SU-DHL-6 (cell line): Measurements from ENCODE around the gene TRIM24.

Source experiments
- H2AFZ ChIP-seq: fragments of 200-600 bp; sonication (generic); 2 replicates; pipeline ENCODE4 v1.6.1; 2014; ENCODE audit warnings: low read depth, mild to moderate bottlenecking, moderate library complexity, mixed read lengths, antibody characterized with exemption, low read length; ENCODE audit not compliant: severe bottlenecking
- H3F3A ChIP-seq: fragments of 200-600 bp; shearing (Covaris generic); 2 replicates; pipeline ENCODE4 v1.6.0; 2016; ENCODE audit warnings: antibody characterized with exemption, mild to moderate bottlenecking; ENCODE audit not compliant: insufficient read depth
- H3K27ac ChIP-seq: fragments of 200-600 bp; sonication (generic); 2 replicates; pipeline ENCODE4 v1.5.1; 2016; ENCODE audit warnings: low read depth, mild to moderate bottlenecking, low read length, moderate library complexity, mixed read lengths
- H3K27me3 ChIP-seq: fragments of 200-600 bp; sonication (generic), shearing (Covaris generic); 2 replicates; pipeline ENCODE4 v1.6.0; 2014; ENCODE audit warnings: mild to moderate bottlenecking, low read length
- H3K36me3 ChIP-seq: fragments of 200-600 bp; sonication (generic); 2 replicates; pipeline ENCODE4 v1.6.1; 2014; ENCODE audit warnings: mild to moderate bottlenecking, low read length, mixed read lengths
- H3K4me2 ChIP-seq: fragments of 300-600, 200-600 bp; shearing (Covaris generic), sonication (generic); 2 replicates; pipeline ENCODE4 v1.6.0; 2014; ENCODE audit warnings: low read length, low read depth, mild to moderate bottlenecking; ENCODE audit not compliant: poor library complexity, severe bottlenecking
- H3K4me3 ChIP-seq: fragments of 200-600 bp; sonication (generic); 2 replicates; pipeline ENCODE4 v1.5.1; 2014; ENCODE audit warnings: antibody characterized with exemption, low read length, mild to moderate bottlenecking, mixed read lengths; ENCODE audit not compliant: insufficient read depth, poor library complexity, severe bottlenecking
- H3K79me2 ChIP-seq: fragments of 200-600 bp; sonication (generic); 2 replicates; pipeline ENCODE4 v1.6.1; 2014; ENCODE audit warnings: mild to moderate bottlenecking, low read length, moderate library complexity; ENCODE audit not compliant: insufficient read depth
- H3K9ac ChIP-seq: fragments of 200-600 bp; sonication (generic); 2 replicates; pipeline ENCODE4 v1.7.0; 2014; ENCODE audit warnings: mild to moderate bottlenecking, low read length
- H3K9me2 ChIP-seq: fragments of 200-600 bp; sonication (generic); replicated peaks from 2 replicates; pipeline ENCODE4 v1.6.1; 2014; ENCODE audit warnings: low read length; ENCODE audit not compliant: insufficient read depth
- H3K9me3 ChIP-seq: fragments of 200-600 bp; sonication (generic); 2 replicates; pipeline ENCODE4 v1.6.1; 2014; ENCODE audit warnings: low read length, mixed read lengths; ENCODE audit not compliant: insufficient read depth
- H4K20me1 ChIP-seq: fragments of 200-600 bp; sonication (generic); 2 replicates; pipeline ENCODE4 v1.6.1; 2014; ENCODE audit warnings: low read depth, mild to moderate bottlenecking, antibody characterized with exemption, low read length, moderate library complexity, mixed read lengths
- EZH2phosphoT487 ChIP-seq: fragments of 200-600 bp; sonication (generic), shearing (Covaris generic); conservative IDR thresholded peaks from 2 replicates; pipeline ENCODE4 v1.6.1; 2018; ENCODE audit warnings: mild to moderate bottlenecking, antibody characterized with exemption, low read length, moderate library complexity, mixed read lengths
- TF ChIP-seq, protein P1 (sequence below): fragments of 200-600 bp; sonication (generic); IDR thresholded peaks from one replicate; pipeline ENCODE4 v1.5.1; 2017; ENCODE audit warnings: antibody characterized with exemption, mild to moderate bottlenecking, low read length, moderate library complexity; ENCODE audit not compliant: insufficient read depth, poor library complexity, severe bottlenecking

Gene TRIM24

GRCh38 chr7:138512092-138512858, 52.2 kb downstream of the TRIM24 start:
- Histone ChIP-seq H3K36me3 (peaks cover 18% of the 10 kb centered on the region), H4K20me1 (no peaks in the 10 kb centered on the region), H3K4me2 (no peak overlapping the region), H3K27ac (no peak overlapping the region), H3K4me3 (no peak overlapping the region), H3K79me2 (peaks cover 7% of the 10 kb centered on the region; the same call in 1 of the 2 replicates), H3F3A (0 out of 2 replicates have a peak, but pooled peaks cover 5% of the 10 kb centered on the region), H2AFZ (no peak overlapping the region), H3K27me3 (no peaks in the 10 kb centered on the region), H3K9me3 (peaks cover 12% of the 10 kb centered on the region; the same call in 1 of the 2 replicates), H3K9ac (no peak overlapping the region), H3K9me2 (no peaks in the 10 kb centered on the region)
- TF ChIP-seq, protein P1, sequence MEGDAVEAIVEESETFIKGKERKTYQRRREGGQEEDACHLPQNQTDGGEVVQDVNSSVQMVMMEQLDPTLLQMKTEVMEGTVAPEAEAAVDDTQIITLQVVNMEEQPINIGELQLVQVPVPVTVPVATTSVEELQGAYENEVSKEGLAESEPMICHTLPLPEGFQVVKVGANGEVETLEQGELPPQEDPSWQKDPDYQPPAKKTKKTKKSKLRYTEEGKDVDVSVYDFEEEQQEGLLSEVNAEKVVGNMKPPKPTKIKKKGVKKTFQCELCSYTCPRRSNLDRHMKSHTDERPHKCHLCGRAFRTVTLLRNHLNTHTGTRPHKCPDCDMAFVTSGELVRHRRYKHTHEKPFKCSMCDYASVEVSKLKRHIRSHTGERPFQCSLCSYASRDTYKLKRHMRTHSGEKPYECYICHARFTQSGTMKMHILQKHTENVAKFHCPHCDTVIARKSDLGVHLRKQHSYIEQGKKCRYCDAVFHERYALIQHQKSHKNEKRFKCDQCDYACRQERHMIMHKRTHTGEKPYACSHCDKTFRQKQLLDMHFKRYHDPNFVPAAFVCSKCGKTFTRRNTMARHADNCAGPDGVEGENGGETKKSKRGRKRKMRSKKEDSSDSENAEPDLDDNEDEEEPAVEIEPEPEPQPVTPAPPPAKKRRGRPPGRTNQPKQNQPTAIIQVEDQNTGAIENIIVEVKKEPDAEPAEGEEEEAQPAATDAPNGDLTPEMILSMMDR: no peak
- no peak for TF ChIP-seq EZH2phosphoT487

DNA sequence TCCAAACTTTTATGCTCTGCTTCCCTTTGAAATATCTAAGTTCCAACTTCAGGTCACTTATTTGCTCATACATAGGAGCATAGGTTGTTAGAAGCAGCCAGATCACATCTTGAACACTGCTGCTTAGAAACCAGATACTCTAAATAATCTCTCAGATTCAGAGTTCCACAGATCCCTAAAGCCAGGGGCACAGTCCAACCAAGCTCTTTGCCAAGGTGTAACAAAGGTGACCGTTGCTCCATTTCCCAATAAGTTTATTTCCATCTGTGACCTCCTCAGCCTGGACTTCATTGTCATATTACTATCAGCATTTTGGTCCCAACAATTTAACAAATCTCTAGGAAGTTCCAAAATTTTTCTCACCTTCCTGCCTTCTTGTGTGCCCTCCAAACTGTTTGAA, 52.8 kb downstream of the TRIM24 start:
- TF ChIP-seq, protein P1: no peak
- no peak for TF ChIP-seq EZH2phosphoT487
- H3K79me2 ChIP-seq: peaks cover 5% of the 10 kb centered on the region; the same call in 1 of the 2 replicates
- H3K4me3 ChIP-seq: no peak overlapping the region
- no peak overlapping the region for H2AFZ ChIP-seq
- no peaks in the 10 kb centered on the region for H3K27me3 ChIP-seq
- H3K9me3 ChIP-seq: peaks cover 12% of the 10 kb centered on the region; the same call in 1 of the 2 replicates
- no peaks in the 10 kb centered on the region for H4K20me1 ChIP-seq
- no peak overlapping the region for H3K9ac ChIP-seq
- H3K27ac ChIP-seq: no peak overlapping the region
- no peaks in the 10 kb centered on the region for H3K9me2 ChIP-seq
- H3K36me3 ChIP-seq: peaks cover 20% of the 10 kb centered on the region
- no peak overlapping the region for H3K4me2 ChIP-seq
- 0 out of 2 replicates have a peak, but pooled peaks cover 5% of the 10 kb centered on the region for H3F3A ChIP-seq

DNA sequence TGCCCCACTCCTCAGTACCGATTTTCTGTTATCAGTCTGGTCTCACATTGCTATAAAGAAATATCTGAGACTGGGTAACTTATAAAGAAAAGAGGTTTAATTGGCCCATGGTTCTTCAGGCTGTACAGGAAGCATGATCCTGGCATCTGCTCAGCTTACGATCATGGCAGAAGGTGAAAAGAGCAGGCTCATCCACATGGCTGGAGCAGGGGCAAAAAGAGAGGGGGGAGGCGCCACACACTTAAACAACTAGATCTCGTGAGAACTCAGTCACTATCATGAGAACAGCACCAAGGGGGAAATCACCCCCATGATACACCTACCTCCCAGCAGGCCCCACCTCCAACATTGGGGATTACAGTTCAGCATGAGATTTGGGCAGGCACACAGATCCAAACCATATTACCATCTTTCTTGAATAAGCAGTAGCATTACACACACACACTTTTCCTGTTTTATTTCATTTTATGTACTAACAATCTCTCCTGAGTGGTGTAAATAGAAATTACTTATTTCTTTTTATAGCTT, 53.3 kb downstream of the TRIM24 start:
- Histone ChIP-seq H2AFZ (no peak overlapping the region), H3K79me2 (peaks cover under 1% of the 10 kb centered on the region; the same call in 1 of the 2 replicates), H3K4me3 (no peak overlapping the region), H3K27me3 (no peaks in the 10 kb centered on the region), H4K20me1 (no peaks in the 10 kb centered on the region), H3F3A (0 out of 2 replicates have a peak, but pooled peaks cover 5% of the 10 kb centered on the region), H3K36me3 (peaks cover 23% of the 10 kb centered on the region), H3K9me3 (peaks cover 12% of the 10 kb centered on the region; the same call in 1 of the 2 replicates), H3K9me2 (no peaks in the 10 kb centered on the region), H3K4me2 (no peak overlapping the region), H3K9ac (no peak overlapping the region), H3K27ac (no peak overlapping the region)
- no peak for TF ChIP-seq EZH2phosphoT487
- TF ChIP-seq, protein P1: no peak
